Left lung (tissue), 10 donors: ENCODE results near the gene TIMM8B. TPM values are rescaled to one million over a fixed set of nuclear protein-coding genes. Genes with fewer than 3 reads are reported as not detected.

Experiments
- ATAC-seq: fragments of 200-7000 bp; cut with Tn5 transposase; one replicate; pipeline ENCODE4 v1.9.1; 2020; ENCODE audit warnings: moderate library complexity
- DNase-seq, 4 donors: peaks; one replicate each; pipeline ENCODE4 v3.0.0-alpha.2; 2013 to 2020
- H3K27ac ChIP-seq, 2 donors: fragments of 200-600 bp; sonication (generic) in 1 of 2; one replicate each; pipeline versions ENCODE4 v1.5.0 to v1.8.0; 2020 to 2021
- H3K27me3 ChIP-seq, 2 donors: fragments of 200-600 bp; sonication (generic) in 1 of 2; one replicate each; pipeline versions ENCODE4 v1.5.0 to v1.8.0; 2020 to 2021
- H3K36me3 ChIP-seq, 2 donors: fragments of 200-600 bp; sonication (generic) in 1 of 2; one replicate each; pipeline versions ENCODE4 v1.5.0 to v1.8.0; 2020 to 2021
- H3K4me1 ChIP-seq, 2 donors: fragments of 200-600 bp; one replicate each; pipeline ENCODE4 v1.8.0; 2021
- H3K4me3 ChIP-seq, 2 donors: fragments of 200-600 bp; sonication (generic) in 1 of 2; one replicate each; pipeline versions ENCODE4 v1.5.0 to v1.8.0; 2020 to 2021; ENCODE audit warnings: mild to moderate bottlenecking in 1 of 2
- H3K9me3 ChIP-seq, 2 donors: fragments of 200-600 bp; sonication (generic) in 1 of 2; one replicate each; pipeline versions ENCODE4 v1.5.0 to v1.8.0; 2020 to 2021
- CTCF ChIP-seq, 2 donors: fragments of 200-600 bp; sonication (generic) in 1 of 2; IDR thresholded peaks; one replicate each; pipeline versions ENCODE4 v1.5.0 to v1.8.0; 2021; ENCODE audit warnings: antibody characterized with exemption in 2 of 2
- intact Hi-C, 2 donors: fragments of 100-400 bp; cut with DNase I; formaldehyde crosslinking; loops; one replicate each; pipeline versions ENCODE4 v1.11.2 to v1.14.2; 2022
- polyA plus RNA-seq, 6 donors: library from polyadenylated mRNA; unstranded; fragments of 120-200 nt; gene quantifications; one replicate each; pipeline ENCODE4 v1.2.1, GENCODE V29; 2013; ENCODE audit not compliant: insufficient read length in 6 of 6
- total RNA-seq, 2 donors: library from RNA; stranded (reverse); fragmentation: NEBNext Ultra II Directional; extraction: Animal tissue kit (Norgen Biotek cat#: 25700); gene quantifications; one replicate each; pipeline ENCODE4 v1.2.1, GENCODE V29; 2021
- donor health status: DM: no; HTN: yes; CAD: no.
- donor health status: DM: no; HTN: no; CAD: no.

The TIMM8B gene
- total and polyA plus RNA-seq, 8 donors = 55.1 to 64.5 (median 59.3) TPM

GRCh38 chr11:112044961-112045360 lies 41.6 kb downstream of the TIMM8B start:
- intact Hi-C loops = no loop called here
- Histone ChIP-seq H3K4me1 (peaks cover 0 to 6% of the 10 kb centered on the region in 2 donors), H3K27me3 (no peaks in the 10 kb centered on the region), H3K9me3 (no peaks in the 10 kb centered on the region), H3K36me3 (peaks cover 0 to 80% of the 10 kb centered on the region in 2 donors), H3K27ac (no peak overlapping the region), H3K4me3 (no peak overlapping the region)
- no peak for TF ChIP-seq CTCF (IDR thresholded peaks at IDR 0.05)
- DNase-seq (no peak), ATAC-seq (no peak)

- no peaks in the 10 kb centered on the region for H3K4me1 ChIP-seq
- DNase-seq (no peak), ATAC-seq (no peak)
- H3K27ac ChIP-seq = no peak overlapping the region
- intact Hi-C loops = no loop called here
- no peak overlapping the region for H3K4me3 ChIP-seq
- H3K36me3 ChIP-seq = peaks cover 0 to 90% of the 10 kb centered on the region in 2 donors
- H3K27me3 ChIP-seq = no peaks in the 10 kb centered on the region
- TF ChIP-seq CTCF (IDR thresholded peaks at IDR 0.05) = no peak
- H3K9me3 ChIP-seq = no peaks in the 10 kb centered on the region
These were observed 43.6 kb downstream of the TIMM8B start for GRCh38 chr11:112042961-112043304.

- Histone ChIP-seq H3K4me1 (no peaks in the 10 kb centered on the region), H3K27ac (no peak overlapping the region), H3K9me3 (no peaks in the 10 kb centered on the region), H3K36me3 (peaks cover 0 to 94% of the 10 kb centered on the region in 2 donors), H3K4me3 (no peak overlapping the region), H3K27me3 (no peaks in the 10 kb centered on the region)
- DNase-seq (no peak), ATAC-seq (no peak)
- TF ChIP-seq CTCF (IDR thresholded peaks at IDR 0.05) = no peak
- intact Hi-C loops = no loop called here
These were observed 44.2 kb downstream of the TIMM8B start for GRCh38 chr11:112042161-112042960.

GRCh38 chr11:112037527-112037926 lies 49.0 kb downstream of the TIMM8B start:
- peaks cover 6 to 88% of the 10 kb centered on the region in 2 donors for H3K36me3 ChIP-seq
- no peaks in the 10 kb centered on the region for H3K4me1 ChIP-seq
- no peaks in the 10 kb centered on the region for H3K27me3 ChIP-seq
- ATAC-seq = no peak
- no peak overlapping the region for H3K27ac ChIP-seq
- intact Hi-C loops = no loop called here
- H3K9me3 ChIP-seq = no peaks in the 10 kb centered on the region
- H3K4me3 ChIP-seq = no peak overlapping the region
- no peak for DNase-seq
- no peak for TF ChIP-seq CTCF (IDR thresholded peaks at IDR 0.05)

Other genes with a start within 250 kb of the TIMM8B start
- gene ALG9, start 215.2 kb downstream of the TIMM8B start, total RNA-seq = 10 to 100 TPM; 27.5 to 31.2 TPM
- gene ALG9, start 215.2 kb downstream of the TIMM8B start, polyA plus RNA-seq = 10 to 100 TPM; 43.4 to 51.0 (median 48.1) TPM
- gene FDXACB1, start 207.6 kb downstream of the TIMM8B start, total RNA-seq = 1 to 10 TPM; 1.7 to 4.1 TPM
- 1 to 10 TPM; 4.3 to 5.5 (median 4.9) TPM for gene FDXACB1, start 207.6 kb downstream of the TIMM8B start, polyA plus RNA-seq
- gene CFAP68, start 207.2 kb downstream of the TIMM8B start, total RNA-seq = 10 to 100 TPM; 20.4 to 20.9 TPM
- gene CFAP68, start 207.2 kb downstream of the TIMM8B start, polyA plus RNA-seq = 10 to 100 TPM; 36.1 to 46.7 (median 38.6) TPM
- 10 to 100 TPM; 41.5 to 89.2 TPM for gene CRYAB, start 175.0 kb downstream of the TIMM8B start, total RNA-seq
- 10 to 100 TPM; 26.7 to 36.0 (median 32.1) TPM for gene CRYAB, start 175.0 kb downstream of the TIMM8B start, polyA plus RNA-seq
- gene HSPB2, start 174.0 kb downstream of the TIMM8B start, total RNA-seq = 1 to 10 TPM; 3.7 to 4.6 TPM
- 1 to 10 TPM; 3.7 to 7.2 (median 5.1) TPM for gene HSPB2, start 174.0 kb downstream of the TIMM8B start, polyA plus RNA-seq
- gene C11orf52, start 167.8 kb downstream of the TIMM8B start, total RNA-seq = 10 to 100 TPM in 1 of 2 donors, 1 to 10 TPM in 1; 6.2 to 15.6 TPM
- gene C11orf52, start 167.8 kb downstream of the TIMM8B start, polyA plus RNA-seq = 1 to 10 TPM; 5.7 to 9.5 (median 9.1) TPM
- gene DIXDC1, start 149.4 kb downstream of the TIMM8B start, total RNA-seq = 10 to 100 TPM; 10.9 to 11.1 TPM
- 10 to 100 TPM; 21.5 to 32.2 (median 25.7) TPM for gene DIXDC1, start 149.4 kb downstream of the TIMM8B start, polyA plus RNA-seq
- 10 to 100 TPM; 32.5 to 40.1 TPM for gene DLAT, start 61.3 kb downstream of the TIMM8B start, total RNA-seq
- gene DLAT, start 61.3 kb downstream of the TIMM8B start, polyA plus RNA-seq = 10 to 100 TPM; 29.8 to 36.1 (median 33.8) TPM
- gene PIH1D2, start 12.7 kb downstream of the TIMM8B start, total RNA-seq = 1 to 10 TPM; 2.7 to 4.0 TPM
- 1 to 10 TPM; 5.9 to 9.3 (median 7.8) TPM for gene PIH1D2, start 12.7 kb downstream of the TIMM8B start, polyA plus RNA-seq
- gene NKAPD1, start 12.5 kb downstream of the TIMM8B start, total RNA-seq = 10 to 100 TPM; 13.3 to 14.7 TPM
- gene NKAPD1, start 12.5 kb downstream of the TIMM8B start, polyA plus RNA-seq = 10 to 100 TPM; 44.0 to 59.5 (median 52.8) TPM
- 100 to 1,000 TPM in 1 of 2 donors, 10 to 100 TPM in 1; 94.1 to 103 TPM for gene SDHD, start 117 bp upstream of the TIMM8B start, total RNA-seq
- gene SDHD, start 117 bp upstream of the TIMM8B start, polyA plus RNA-seq = 100 to 1,000 TPM; 113 to 127 (median 124) TPM
- gene IL18, start 77.3 kb upstream of the TIMM8B start, total RNA-seq = 10 to 100 TPM; 35.8 to 46.0 TPM
- 1 to 10 TPM; 1.3 to 5.5 (median 1.5) TPM for gene IL18, start 77.3 kb upstream of the TIMM8B start, polyA plus RNA-seq
- not detected for gene TEX12, start 80.6 kb upstream of the TIMM8B start, total RNA-seq
- gene TEX12, start 80.6 kb upstream of the TIMM8B start, polyA plus RNA-seq = under 1 TPM in 4 of 6 donors, not detected in 2; 0.24 to 0.40 (median 0.38) TPM
- gene BCO2, start 88.8 kb upstream of the TIMM8B start, total RNA-seq = 1 to 10 TPM; 3.3 to 3.9 TPM
- gene BCO2, start 88.8 kb upstream of the TIMM8B start, polyA plus RNA-seq = 10 to 100 TPM in 2 of 6 donors, 1 to 10 TPM in 4; 6.3 to 11.8 (median 9.4) TPM
- gene PTS, start 139.7 kb upstream of the TIMM8B start, total RNA-seq = 10 to 100 TPM; 28.2 to 28.4 TPM
- gene PTS, start 139.7 kb upstream of the TIMM8B start, polyA plus RNA-seq = 10 to 100 TPM; 35.5 to 46.0 (median 39.8) TPM
- not detected for gene PLET1, start 174.1 kb upstream of the TIMM8B start, total RNA-seq
- under 1 TPM in 2 of 6 donors, not detected in 4; 0.18 TPM for gene PLET1, start 174.1 kb upstream of the TIMM8B start, polyA plus RNA-seq